Common myeloid progenitor, CD34-positive (primary cell): ENCODE results near the gene CDKN2B-AS1.

Source experiments
- CTCF ChIA-PET: fragments of 350-600 bp; sonication (Branson Sonifier 250); formaldehyde crosslinking; loops from one replicate; lab custom pipeline; 2021; ENCODE audit warnings: antibody characterized with exemption; lab: Charles Lee
- POLR2A ChIA-PET: fragments of 350-600 bp; sonication (Branson Sonifier 250); formaldehyde crosslinking; loops from one replicate; lab custom pipeline; 2021; ENCODE audit warnings: antibody characterized with exemption; lab: Charles Lee
- DNase-seq, 3 donors: peaks; one replicate each; pipeline versions ENCODE4 v3.0.0 to v3.0.0-alpha.2; 2013
- H3K27ac ChIP-seq, 2 experiments: 1 replicate in 1 of 2; 2 replicates in 1 of 2; pipeline ENCODE4 v1.7.0; 2013; ENCODE audit warnings: inconsistent platforms in 2 of 2, low read length in 2 of 2, mild to moderate bottlenecking in 2 of 2, low read depth in 1 of 2, moderate library complexity in 1 of 2; ENCODE audit not compliant: severe bottlenecking in 2 of 2, insufficient read depth in 1 of 2, poor library complexity in 1 of 2
- H3K27me3 ChIP-seq, 5 experiments: replicated peaks in 2 of 5; 1 replicate in 3 of 5; 2 replicates in 2 of 5; pipeline versions ENCODE4 v1.6.1 to v1.7.0; 2013; ENCODE audit warnings: low read length in 4 of 5, mild to moderate bottlenecking in 2 of 5, moderate library complexity in 2 of 5, inconsistent platforms in 1 of 5; ENCODE audit not compliant: insufficient read depth in 5 of 5, control insufficient read depth in 4 of 5
- H3K36me3 ChIP-seq, 4 experiments: 1 replicate in 2 of 4; 2 replicates in 2 of 4; pipeline versions ENCODE4 v1.6.1 to v1.7.0; 2013; ENCODE audit warnings: low read length in 3 of 4, control low read depth in 1 of 4, mild to moderate bottlenecking in 1 of 4; ENCODE audit not compliant: control insufficient read depth in 4 of 4, insufficient read depth in 4 of 4
- H3K4me1 ChIP-seq, 4 experiments: 1 replicate in 3 of 4; 2 replicates in 1 of 4; pipeline versions ENCODE4 v1.6.1 to v1.7.1; 2013; ENCODE audit warnings: low read length in 3 of 4, mild to moderate bottlenecking in 3 of 4, control low read depth in 1 of 4, inconsistent platforms in 1 of 4, moderate library complexity in 1 of 4; ENCODE audit not compliant: control insufficient read depth in 4 of 4, insufficient read depth in 4 of 4; ENCODE audit errors: control extremely low read depth in 1 of 4
- H3K4me3 ChIP-seq, 7 experiments: 1 replicate in 4 of 7; 2 replicates in 3 of 7; pipeline versions ENCODE4 v1.5.1 to v1.7.0; 2013; ENCODE audit warnings: mild to moderate bottlenecking in 7 of 7, low read length in 6 of 7, moderate library complexity in 6 of 7, inconsistent platforms in 2 of 7, low read depth in 2 of 7, control low read depth in 1 of 7; ENCODE audit not compliant: insufficient read depth in 4 of 7, control insufficient read depth in 1 of 7; ENCODE audit errors: extremely low read depth in 1 of 7
- H3K9me3 ChIP-seq, 5 experiments: 1 replicate in 4 of 5; 2 replicates in 1 of 5; pipeline versions ENCODE4 v1.6.1 to v1.7.1; 2013; ENCODE audit warnings: low read length in 4 of 5, mild to moderate bottlenecking in 2 of 5, inconsistent platforms in 1 of 5, low read depth in 1 of 5, moderate library complexity in 1 of 5; ENCODE audit not compliant: control insufficient read depth in 4 of 5, insufficient read depth in 2 of 5; ENCODE audit errors: control extremely low read depth in 1 of 5
- WGBS: methylation state at CpG from one replicate; pipeline ENCODE4 v1.1.5; 2013; ENCODE audit not compliant: insufficient coverage; 5-methylcytosine and 5-hydroxymethylcytosine counted together

CDKN2B-AS1 gene

DNA sequence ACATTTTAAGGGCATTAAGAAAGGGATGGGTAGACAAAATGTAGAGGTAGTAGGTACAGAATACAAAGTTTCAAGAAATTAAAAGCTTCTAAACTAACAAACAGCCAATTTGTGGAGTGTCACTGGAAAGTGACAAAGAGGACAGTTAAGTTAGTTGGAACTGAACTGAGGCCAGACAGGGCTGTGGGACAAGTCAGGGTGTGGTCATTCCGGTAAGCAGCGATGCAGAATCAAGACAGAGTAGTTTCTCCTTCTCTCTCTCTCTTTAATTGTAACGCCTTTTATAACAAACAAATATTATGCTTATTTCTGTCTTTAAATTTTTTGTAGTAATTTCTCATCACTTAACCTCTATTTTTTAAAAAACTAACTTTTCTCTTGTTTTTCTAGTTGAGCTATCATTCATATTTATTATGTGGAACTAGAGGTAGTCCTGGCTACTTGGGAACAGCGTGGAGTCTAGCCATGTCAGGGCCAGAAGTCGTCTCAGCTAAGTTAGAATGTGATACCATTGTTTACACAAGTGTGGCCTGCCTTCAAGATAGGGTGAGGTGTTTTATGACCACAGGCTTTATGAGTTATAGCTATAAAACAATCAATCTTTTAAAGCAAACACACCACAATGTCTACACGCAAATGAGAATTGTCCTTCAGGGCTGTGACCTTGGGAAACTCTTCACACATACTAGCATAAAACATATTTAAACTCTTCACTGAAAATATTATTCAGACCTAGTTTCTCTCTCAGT, 129.8 kb downstream of the CDKN2B-AS1 start:
- Histone ChIP-seq H3K4me3 (no peak overlapping the region), H3K4me1 (no peaks in the 10 kb centered on the region), H3K9me3 (peaks cover 2 to 11% (median 4%) of the 10 kb centered on the region in 5 experiments), H3K27ac (no peak overlapping the region), H3K27me3 (peaks cover 10 to 41% (median 11%) of the 10 kb centered on the region in 5 experiments), H3K36me3 (no peaks in the 10 kb centered on the region)
- POLR2A ChIA-PET, result no interaction called here
- CTCF ChIA-PET, result no interaction called here
- DNase-seq, result no peak
- WGBS, result no CpG with 5 or more reads among the region's 6 CpGs

DNA sequence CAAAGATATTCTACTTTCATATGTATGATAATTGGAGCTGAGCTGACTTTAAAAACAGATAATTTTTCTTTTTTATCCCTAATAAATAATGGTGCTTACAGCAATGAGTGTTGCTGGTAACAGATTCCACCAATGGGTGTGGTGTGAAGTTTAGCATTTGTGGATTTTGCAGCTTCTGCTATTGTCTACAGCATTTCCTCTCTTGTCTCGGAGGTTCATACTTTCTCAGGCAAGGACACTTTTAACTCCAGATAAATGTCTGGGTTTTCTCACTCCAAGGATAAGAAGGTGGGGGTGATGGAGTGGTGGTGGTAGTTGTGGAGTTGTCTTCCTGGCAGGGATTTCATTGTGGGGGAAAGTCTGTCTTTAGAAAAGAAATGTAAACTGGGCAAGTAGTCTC, 134.5 kb downstream of the CDKN2B-AS1 start:
- Histone ChIP-seq H3K4me1 (no peaks in the 10 kb centered on the region), H3K27me3 (peaks cover 7 to 34% (median 13%) of the 10 kb centered on the region in 5 experiments), H3K27ac (no peak overlapping the region), H3K9me3 (no peaks in the 10 kb centered on the region), H3K4me3 (no peak overlapping the region), H3K36me3 (no peaks in the 10 kb centered on the region)
- ChIA-PET CTCF (interaction anchor here (1.1 to 1.3 kb wide), 2 partner anchors 9 to 13 kb away, joined by 3 read pairs; no protein-coding TSS in a partner anchor), POLR2A (no interaction called here)
- no peak for DNase-seq
- no CpG with 5 or more reads among the region's 1 CpG for WGBS

DNA sequence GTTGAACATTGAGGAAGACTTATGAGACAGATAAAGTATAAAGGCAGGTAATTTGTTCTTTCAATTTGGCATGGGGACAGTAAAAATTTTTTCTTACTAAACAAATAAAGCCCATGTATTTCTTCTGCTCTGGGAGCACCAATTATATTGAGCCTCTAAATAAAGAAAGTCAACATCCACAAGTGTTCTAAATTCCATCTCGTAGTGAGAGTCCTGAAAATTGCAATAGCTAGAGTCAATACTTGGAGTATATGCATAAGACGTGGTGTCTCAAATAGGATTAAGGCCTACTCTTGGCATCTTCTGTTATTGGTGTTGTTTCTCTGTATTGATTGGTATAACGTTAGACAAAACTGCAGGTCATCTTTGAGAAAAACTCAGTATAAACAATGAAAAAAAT, 135.0 kb downstream of the CDKN2B-AS1 start:
- no peak overlapping the region for H3K4me3 ChIP-seq
- peaks cover 7 to 30% (median 13%) of the 10 kb centered on the region in 5 experiments for H3K27me3 ChIP-seq
- no peaks in the 10 kb centered on the region for H3K9me3 ChIP-seq
- H3K4me1 ChIP-seq, result no peaks in the 10 kb centered on the region
- ChIA-PET POLR2A (no interaction called here), CTCF (interaction anchor here (1.1 to 1.3 kb wide), 2 partner anchors 10 to 13 kb away, joined by 3 read pairs; no protein-coding TSS in a partner anchor)
- WGBS, result 100% methylated on average over 3 of the region's 3 CpGs
- DNase-seq, result no peak
- no peak overlapping the region for H3K27ac ChIP-seq
- H3K36me3 ChIP-seq, result no peaks in the 10 kb centered on the region

DNA sequence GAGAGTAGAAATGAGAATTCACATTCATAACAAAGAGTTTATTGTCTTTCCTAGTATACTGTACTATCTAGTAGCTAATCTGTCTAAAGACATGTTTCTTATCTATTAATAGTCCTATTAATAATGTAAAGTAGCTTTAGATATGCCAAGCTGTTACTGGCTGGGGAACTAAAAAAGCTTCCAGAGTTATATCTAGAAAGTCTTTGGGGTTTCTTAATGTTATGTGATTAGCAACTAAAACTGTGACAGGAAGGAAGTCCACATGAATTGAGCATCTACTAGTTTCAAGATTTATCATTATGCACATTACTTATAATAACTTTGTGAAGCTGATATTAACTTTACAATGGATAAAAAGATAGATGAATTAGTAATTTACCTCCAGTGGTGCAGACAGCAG, 137.2 kb downstream of the CDKN2B-AS1 start:
- ChIA-PET POLR2A (no interaction called here), CTCF (no interaction called here)
- H3K27ac ChIP-seq, result no peak overlapping the region
- no peak overlapping the region for H3K4me3 ChIP-seq
- no peaks in the 10 kb centered on the region for H3K4me1 ChIP-seq
- no peaks in the 10 kb centered on the region for H3K9me3 ChIP-seq
- no peak for DNase-seq
- peaks cover 11 to 35% (median 13%) of the 10 kb centered on the region in 5 experiments for H3K27me3 ChIP-seq
- H3K36me3 ChIP-seq, result no peaks in the 10 kb centered on the region

DNA sequence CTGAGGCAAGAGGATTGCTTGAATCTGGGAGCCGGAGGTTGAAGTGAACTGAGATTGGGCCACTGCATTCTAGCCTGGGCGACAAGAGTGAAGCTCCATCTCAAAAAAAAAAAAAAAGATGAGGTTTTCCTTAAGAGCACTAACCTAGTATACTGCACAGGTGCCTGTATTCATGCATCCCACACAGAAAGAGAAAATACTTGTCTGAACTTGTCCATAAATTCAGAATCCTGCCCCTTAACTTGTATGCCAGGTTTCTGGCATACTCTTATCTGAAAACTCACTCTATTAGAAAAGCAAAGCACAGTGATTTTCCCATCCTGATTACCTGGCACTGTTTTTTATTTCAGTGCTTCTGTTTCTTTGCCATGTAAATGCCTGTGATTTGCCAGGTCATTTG, 139.8 kb downstream of the CDKN2B-AS1 start:
- H3K9me3 ChIP-seq, result no peaks in the 10 kb centered on the region
- no peaks in the 10 kb centered on the region for H3K4me1 ChIP-seq
- ChIA-PET POLR2A (no interaction called here), CTCF (no interaction called here)
- WGBS, result 77% methylated on average over 2 of the region's 2 CpGs
- DNase-seq, result no peak
- no peaks in the 10 kb centered on the region for H3K36me3 ChIP-seq
- H3K4me3 ChIP-seq, result no peak overlapping the region
- H3K27ac ChIP-seq, result no peak overlapping the region
- H3K27me3 ChIP-seq, result peaks cover 4 to 41% (median 14%) of the 10 kb centered on the region in 5 experiments

DNA sequence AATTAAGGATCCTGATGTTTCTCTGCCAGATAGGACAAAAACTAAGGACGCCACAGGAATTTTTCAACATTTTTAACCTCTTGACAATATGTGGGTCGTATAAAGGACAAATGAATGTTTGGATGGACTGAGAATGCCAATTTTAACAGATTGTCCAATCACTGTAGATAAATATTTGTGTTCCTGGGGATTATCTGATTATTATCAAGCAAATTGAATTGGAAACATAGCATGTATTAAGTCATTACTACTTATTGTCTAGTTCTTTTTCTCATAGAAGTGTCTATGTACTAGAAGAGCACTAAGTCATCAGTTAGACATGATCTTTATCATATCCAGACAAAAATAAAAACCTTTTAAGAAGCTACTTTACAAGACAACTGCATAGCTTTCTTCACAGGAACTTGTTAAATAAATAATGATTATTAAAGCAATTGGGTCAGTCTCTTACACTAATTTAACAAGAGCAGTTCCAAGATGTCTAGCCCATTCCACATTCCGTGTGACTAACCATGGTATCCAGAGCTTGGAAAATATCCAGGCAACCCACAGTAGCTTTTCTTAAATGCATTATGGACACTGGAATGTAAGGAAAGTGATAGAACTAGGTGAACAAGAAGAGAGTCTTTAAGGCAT, 142.0 kb downstream of the CDKN2B-AS1 start:
- Histone ChIP-seq H3K4me1 (no peaks in the 10 kb centered on the region), H3K4me3 (no peak overlapping the region), H3K27me3 (peaks cover 10 to 46% (median 12%) of the 10 kb centered on the region in 5 experiments), H3K27ac (no peak overlapping the region), H3K36me3 (no peaks in the 10 kb centered on the region), H3K9me3 (no peaks in the 10 kb centered on the region)
- no peak for DNase-seq
- CTCF ChIA-PET, result no interaction called here
- POLR2A ChIA-PET, result no interaction called here
- WGBS, result 100% methylated on average over 2 of the region's 3 CpGs

DNA sequence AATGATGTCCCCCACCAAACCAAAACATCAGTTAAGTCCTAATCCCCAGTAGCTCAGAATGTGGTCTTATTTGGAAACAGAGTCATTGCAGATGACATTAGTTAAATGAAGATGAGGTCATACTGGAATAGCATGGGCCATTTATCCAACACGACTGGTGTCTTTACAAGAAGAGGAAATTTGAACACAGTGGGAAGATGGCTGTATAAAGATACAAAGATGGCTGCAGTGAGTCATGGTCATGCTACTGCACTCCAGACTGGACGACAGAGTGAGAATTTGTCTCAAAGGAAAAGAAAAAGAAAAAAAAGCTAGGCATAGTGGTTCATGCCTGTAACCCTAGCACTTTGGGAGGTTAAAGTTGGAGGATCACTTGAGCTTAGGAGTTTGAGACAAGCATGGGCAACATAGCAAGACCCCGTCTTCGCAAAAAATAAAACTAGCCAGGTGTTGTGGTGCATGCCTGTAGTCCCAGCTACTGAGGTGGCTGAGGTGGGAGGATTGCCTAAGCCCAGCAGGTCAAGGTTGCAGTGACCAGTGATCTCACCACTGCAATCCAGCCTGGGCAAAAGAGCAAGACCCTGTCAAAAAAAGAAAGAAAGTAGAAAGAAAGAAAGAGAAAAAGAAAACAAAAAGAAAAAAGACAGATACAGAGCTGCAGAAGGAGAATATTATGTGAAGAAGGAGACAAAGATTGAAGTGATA, 144.5 kb downstream of the CDKN2B-AS1 start:
- ChIA-PET CTCF (no interaction called here), POLR2A (no interaction called here)
- Histone ChIP-seq H3K4me1 (no peaks in the 10 kb centered on the region), H3K27me3 (peaks cover 9 to 49% (median 12%) of the 10 kb centered on the region in 5 experiments), H3K4me3 (no peak overlapping the region), H3K36me3 (no peaks in the 10 kb centered on the region), H3K27ac (no peak overlapping the region), H3K9me3 (no peaks in the 10 kb centered on the region)
- DNase-seq, result no peak
- 62% methylated on average over 2 of the region's 4 CpGs for WGBS
